Mesodermal cell (in vitro differentiated cells): ENCODE data around the gene RPEL1. TPM values are rescaled to one million over a fixed set of nuclear protein-coding genes. Genes with fewer than 3 reads are reported as not detected.
"Not testable (repeated sequence)": the region's sequence is repeated elsewhere in the genome, so short reads cannot be mapped to it uniquely, and the experiment has no call there.

ENCODE experiments used
- H3K27ac ChIP-seq: 2 replicates; pipeline ENCODE4 v1.7.0; 2013; ENCODE audit warnings: mild to moderate bottlenecking, low read depth, low read length, moderate library complexity; ENCODE audit not compliant: severe bottlenecking
- H3K36me3 ChIP-seq: 2 replicates; pipeline ENCODE4 v1.7.1; 2013; ENCODE audit warnings: mild to moderate bottlenecking, low read length, moderate library complexity; ENCODE audit not compliant: control insufficient read depth, insufficient read depth
- H3K4me1 ChIP-seq: one replicate; pipeline ENCODE4 v1.7.1; 2013; ENCODE audit warnings: mild to moderate bottlenecking, low read length; ENCODE audit not compliant: insufficient read depth, control insufficient read depth, poor library complexity, severe bottlenecking
- H3K4me3 ChIP-seq: 2 replicates; pipeline ENCODE4 v1.7.0; 2013; ENCODE audit warnings: low read length, control low read depth, mild to moderate bottlenecking; ENCODE audit not compliant: insufficient read depth, poor library complexity, severe bottlenecking; ENCODE audit errors: extremely low read depth
- H3K9me3 ChIP-seq: 2 replicates; pipeline ENCODE4 v1.7.1; 2013; ENCODE audit warnings: mild to moderate bottlenecking, low read length, moderate library complexity; ENCODE audit not compliant: control insufficient read depth
- WGBS, 2 experiments: methylation state at CpG; one replicate each; pipeline ENCODE4 v1.1.5; 2013; ENCODE audit warnings: missing lambda C conversion rate in 2 of 2; ENCODE audit not compliant: insufficient coverage in 2 of 2; 5-methylcytosine and 5-hydroxymethylcytosine counted together
- polyA plus RNA-seq, 2 experiments: library from polyadenylated mRNA; stranded (reverse); fragments of 50-300 nt; gene quantifications; one replicate each; pipeline ENCODE4 v1.2.3, GENCODE V29; 2013

The RPEL1 gene
- not detected for polyA plus RNA-seq (2013, experiment 1 of 2)
- not detected for polyA plus RNA-seq (2013, experiment 2 of 2)

DNA sequence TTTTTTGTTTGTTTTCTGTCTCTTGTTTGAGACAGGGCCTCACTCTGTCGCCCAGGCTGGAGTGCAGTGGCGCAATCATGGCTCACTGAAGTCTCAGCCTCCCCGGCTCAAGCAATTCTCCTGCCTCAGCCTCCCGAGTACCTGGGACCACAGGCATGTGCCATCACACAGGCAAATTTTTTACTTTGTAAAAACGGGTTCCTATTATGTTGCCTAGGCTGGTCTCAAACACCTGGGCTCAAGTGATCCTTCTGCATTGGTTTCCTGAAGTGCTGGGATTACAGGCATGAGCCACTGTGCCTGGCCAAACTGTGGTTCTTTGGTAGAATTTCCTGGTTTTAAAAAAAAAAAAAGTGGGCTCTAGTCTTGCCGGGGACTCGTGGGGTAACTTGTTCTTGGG is at the start of gene RPEL1:
Gene RPEL1 (plus strand): TSS at position 301 of the 400 bp plus-strand sequence. CDS start 110 bp downstream, outside the sequence.
- H3K4me3 ChIP-seq, H3K9me3 ChIP-seq, H3K27ac ChIP-seq, H3K36me3 ChIP-seq: not testable (repeated sequence)
- WGBS, 2 experiments, result 88 to 95% methylated on average over 5 to 6 of the region's 7 CpGs
- H3K4me1 ChIP-seq, result peaks cover 13% of the 10 kb centered on the region

DNA sequence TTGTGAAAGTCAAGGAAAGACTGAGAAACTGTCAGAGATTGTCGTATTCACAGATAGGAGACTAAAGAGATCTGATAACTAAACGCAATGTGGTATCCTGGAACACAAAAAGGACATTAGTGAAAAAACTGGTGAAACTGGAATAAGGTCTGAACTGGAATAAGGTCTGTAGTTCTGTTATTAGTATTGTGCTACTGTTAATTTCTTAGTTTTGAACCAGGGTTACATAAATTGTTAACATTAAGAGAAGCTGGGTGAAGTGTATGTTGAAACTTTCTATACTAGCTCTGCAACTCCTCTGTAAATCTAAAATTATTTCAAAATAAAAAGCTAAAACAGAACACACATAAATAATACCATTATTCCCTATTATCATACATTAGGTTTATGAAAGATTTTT is 49.2 kb upstream of the RPEL1 start:
- WGBS, 2 experiments, result 93% methylated on average over 2 of the region's 2 CpGs
- Histone ChIP-seq H3K4me1 (peaks cover 12% of the 10 kb centered on the region), H3K4me3 (no peak overlapping the region), H3K9me3 (no peaks in the 10 kb centered on the region), H3K27ac (no peak overlapping the region), H3K36me3 (peaks cover 2% of the 10 kb centered on the region)

DNA sequence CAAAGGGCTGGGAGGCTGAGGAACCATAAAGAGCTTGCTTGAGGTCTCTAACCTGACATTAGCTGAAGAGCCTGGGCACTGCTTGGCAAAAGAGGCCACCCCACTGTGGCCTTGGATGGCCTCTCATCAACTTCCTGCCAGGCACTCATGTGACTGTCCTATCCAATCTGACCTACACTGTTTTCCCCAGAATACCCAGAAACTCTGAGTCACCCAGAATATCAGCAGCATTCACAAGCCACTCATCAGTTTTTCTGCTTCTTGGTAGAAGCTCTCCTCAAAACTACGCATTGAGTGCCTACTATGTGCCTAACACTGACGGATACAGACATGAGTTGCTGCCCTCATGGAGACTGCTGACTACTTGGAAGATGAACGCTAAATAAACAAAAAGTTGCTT is 48.5 kb upstream of the RPEL1 start:
- Histone ChIP-seq H3K4me1 (peaks cover 12% of the 10 kb centered on the region), H3K4me3 (no peak overlapping the region), H3K9me3 (no peaks in the 10 kb centered on the region), H3K27ac (peak overlapping the region; percentile 55), H3K36me3 (no peaks in the 10 kb centered on the region)
- WGBS, 2 experiments, result 80 to 94% methylated on average over 3 of the region's 3 CpGs

DNA sequence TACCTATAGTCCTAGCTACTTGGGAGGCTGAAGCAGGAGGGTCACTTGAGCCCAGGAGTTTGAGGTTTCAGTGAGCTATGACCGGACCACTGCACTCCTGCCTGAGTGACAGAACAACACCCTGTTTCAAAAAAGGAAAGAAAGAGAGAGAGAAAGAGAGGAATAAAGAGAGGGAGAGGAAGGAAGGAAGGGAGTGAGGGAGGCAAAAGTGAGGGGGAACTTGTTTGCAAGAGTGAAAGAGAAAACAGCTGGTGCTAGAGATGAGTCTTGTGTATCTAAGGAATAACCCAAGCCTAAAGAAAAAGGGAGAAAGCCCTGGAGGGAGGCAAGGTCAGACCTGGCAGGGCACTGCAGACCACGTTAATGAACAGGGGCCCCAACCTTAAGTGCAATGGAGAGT is 47.8 kb upstream of the RPEL1 start:
- no peaks in the 10 kb centered on the region for H3K36me3 ChIP-seq
- H3K9me3 ChIP-seq, result no peaks in the 10 kb centered on the region
- no peak overlapping the region for H3K27ac ChIP-seq
- WGBS, 2 experiments, result 81 to 88% methylated on average over 2 of the region's 2 CpGs
- H3K4me1 ChIP-seq, result peaks cover 12% of the 10 kb centered on the region
- no peak overlapping the region for H3K4me3 ChIP-seq

DNA sequence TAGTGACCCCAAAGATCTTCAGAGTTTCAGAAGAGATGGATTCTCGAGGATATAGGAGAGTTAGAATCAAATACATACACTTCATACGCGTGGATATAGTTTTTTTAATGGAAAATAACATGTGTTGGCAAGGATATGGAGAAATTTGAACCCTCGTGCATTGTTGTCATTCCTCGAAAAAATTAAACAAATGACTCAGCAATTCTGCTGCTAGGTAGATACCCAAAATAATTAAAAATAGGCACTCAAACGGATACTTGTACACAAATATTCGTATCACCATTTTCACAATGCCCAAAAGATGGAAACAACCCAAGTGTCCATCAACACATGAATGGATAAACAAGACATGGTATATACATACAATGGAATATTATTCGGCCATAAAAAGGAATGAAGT is 47.0 kb upstream of the RPEL1 start:
- no peaks in the 10 kb centered on the region for H3K36me3 ChIP-seq
- no peak overlapping the region for H3K27ac ChIP-seq
- 100% methylated on average over 2 to 4 of the region's 8 CpGs for WGBS, 2 experiments
- H3K9me3 ChIP-seq, result no peaks in the 10 kb centered on the region
- H3K4me1 ChIP-seq, result peaks cover 8% of the 10 kb centered on the region
- H3K4me3 ChIP-seq, result no peak overlapping the region

DNA sequence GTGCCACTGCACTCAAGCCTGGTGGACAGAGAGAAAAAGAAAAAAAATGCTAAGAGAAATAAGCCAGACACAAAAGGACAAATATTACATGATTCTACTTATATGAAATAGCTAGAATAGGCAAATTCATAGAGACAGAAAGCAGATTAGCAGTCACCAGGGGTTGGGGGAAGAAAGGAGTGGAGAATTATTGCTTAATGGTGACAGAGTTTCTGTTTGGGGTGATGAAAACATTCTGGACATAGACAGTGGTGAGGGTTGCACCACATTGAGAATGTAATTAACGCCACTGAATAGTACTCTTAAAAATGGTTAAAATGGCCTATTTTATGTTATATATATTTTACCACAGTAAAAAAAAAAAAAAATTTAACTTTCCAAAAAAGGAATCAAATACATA is 46.2 kb upstream of the RPEL1 start:
- no peak overlapping the region for H3K4me3 ChIP-seq
- H3K4me1 ChIP-seq, result peaks cover 7% of the 10 kb centered on the region
- H3K9me3 ChIP-seq, result no peaks in the 10 kb centered on the region
- no peak overlapping the region for H3K27ac ChIP-seq
- no CpG with 5 or more reads among the region's 1 CpG for WGBS, 2 experiments
- no peaks in the 10 kb centered on the region for H3K36me3 ChIP-seq

DNA sequence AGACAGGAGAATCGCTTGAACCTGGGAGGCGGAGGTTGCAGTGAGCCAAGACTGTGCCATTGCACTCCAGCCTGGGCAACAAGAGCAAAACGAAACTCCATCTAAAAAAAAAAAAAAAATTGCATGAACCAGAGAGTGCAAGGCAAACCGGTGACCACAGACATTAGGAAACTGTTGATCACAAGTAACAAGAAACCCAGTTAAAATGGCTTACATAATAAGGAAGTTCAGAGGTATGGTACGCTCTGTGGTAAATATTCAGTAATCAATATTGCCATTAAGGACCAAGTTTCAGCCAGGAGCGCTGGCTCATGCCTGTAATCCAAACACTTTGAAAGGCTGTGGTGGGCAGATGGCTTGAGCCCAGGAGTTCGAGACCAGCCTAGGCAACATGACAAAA is 43.4 kb upstream of the RPEL1 start:
- WGBS, 2 experiments, result 94 to 98% methylated on average over 6 of the region's 7 CpGs
- Histone ChIP-seq H3K36me3 (no peaks in the 10 kb centered on the region), H3K4me1 (peaks cover 18% of the 10 kb centered on the region), H3K9me3 (no peaks in the 10 kb centered on the region), H3K27ac (no peak overlapping the region), H3K4me3 (no peak overlapping the region)

- no peak overlapping the region for H3K4me3 ChIP-seq
- H3K4me1 ChIP-seq, result peaks cover 12% of the 10 kb centered on the region
- WGBS, 2 experiments, result 95 to 96% methylated on average over 2 of the region's 3 CpGs
- H3K27ac ChIP-seq, result no peak overlapping the region
- no peaks in the 10 kb centered on the region for H3K36me3 ChIP-seq
- H3K9me3 ChIP-seq, result no peaks in the 10 kb centered on the region
These were observed 42.2 kb upstream of the RPEL1 start for GRCh38 chr10:103203466-103203865.

DNA sequence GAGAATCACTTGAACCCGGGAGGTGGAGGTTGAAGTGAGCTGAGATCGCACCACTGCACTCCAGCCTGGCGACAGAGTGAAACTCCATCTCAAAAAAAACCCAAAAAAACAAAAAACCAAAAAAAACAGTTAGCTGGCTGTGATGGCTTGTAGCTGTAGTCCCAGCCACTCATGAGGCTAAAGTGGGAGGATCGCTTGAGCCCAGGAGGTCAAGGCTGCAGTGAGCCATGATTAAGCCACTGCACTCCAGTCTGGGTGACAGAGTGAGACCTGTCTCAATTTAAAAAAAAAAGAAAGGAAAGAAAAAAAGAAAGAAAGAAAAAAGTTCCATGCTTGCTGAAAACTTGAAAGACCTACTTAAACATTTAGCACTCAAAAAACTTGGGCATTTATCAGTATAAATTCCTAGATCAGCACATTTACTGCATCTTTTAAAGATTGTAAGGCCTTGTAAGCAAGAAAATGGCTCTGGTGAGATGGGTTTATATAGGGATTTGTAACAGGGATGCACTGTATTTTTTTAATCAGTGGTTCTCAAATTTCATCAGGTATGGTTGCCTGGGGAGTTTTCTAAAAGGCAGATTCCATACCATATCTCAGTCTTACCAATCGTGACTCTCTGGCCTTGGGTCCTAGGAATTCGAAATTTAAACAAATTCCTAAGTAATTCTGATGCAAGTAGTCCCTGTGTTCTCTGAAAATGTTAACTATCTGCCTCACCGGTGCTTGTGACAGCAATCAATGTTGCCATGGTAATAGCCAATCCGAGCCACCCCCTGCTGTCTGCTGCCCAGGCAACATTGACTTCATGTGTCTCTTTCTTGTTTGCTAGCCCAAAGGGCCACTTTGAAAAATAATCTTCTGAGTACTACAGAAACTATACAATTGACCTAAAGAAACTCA is 41.1 kb upstream of the RPEL1 start:
- Histone ChIP-seq H3K4me3 (no peak overlapping the region), H3K4me1 (peaks cover 12% of the 10 kb centered on the region), H3K36me3 (no peaks in the 10 kb centered on the region), H3K27ac (peak overlapping the region; percentile 7), H3K9me3 (no peaks in the 10 kb centered on the region)
- 36 to 38% methylated on average over 5 of the region's 8 CpGs for WGBS, 2 experiments

- 38 to 67% methylated on average over 1 to 3 of the region's 4 CpGs for WGBS, 2 experiments
- H3K27ac ChIP-seq, result peak overlapping the region; percentile 7
- H3K4me3 ChIP-seq, result not testable (repeated sequence)
These were observed 40.3 kb upstream of the RPEL1 start for GRCh38 chr10:103205401-103205800.

DNA sequence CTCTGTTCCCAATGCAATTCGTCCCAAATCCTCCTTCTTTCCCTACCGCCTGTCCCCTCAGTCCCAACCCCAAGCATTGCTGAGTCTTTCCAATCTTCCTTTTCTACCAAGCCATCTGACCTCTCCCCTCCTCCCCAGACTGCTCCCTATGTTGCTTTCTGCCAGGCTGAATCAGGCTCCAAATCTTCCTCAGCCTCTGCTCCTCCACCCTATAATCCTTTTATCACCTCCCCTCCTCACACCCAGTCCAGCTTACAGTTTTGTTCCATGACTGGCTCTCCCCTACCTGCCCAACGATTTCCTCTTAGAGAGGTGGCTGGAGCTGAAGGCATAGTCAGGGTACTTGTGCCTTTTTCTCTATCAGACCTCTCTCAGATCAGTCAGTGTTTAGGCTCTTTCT is 39.0 kb upstream of the RPEL1 start:
- not testable (repeated sequence) for H3K27ac ChIP-seq, H3K9me3 ChIP-seq, H3K4me3 ChIP-seq, H3K36me3 ChIP-seq
- WGBS, 2 experiments, result 78 to 100% methylated on average over 2 of the region's 3 CpGs
- peaks cover 12% of the 10 kb centered on the region for H3K4me1 ChIP-seq

More at GRCh38 chr10:103205401-103205800, 40.3 kb upstream of the RPEL1 start:
- not testable (repeated sequence) for H3K9me3 ChIP-seq, H3K36me3 ChIP-seq
- peaks cover 12% of the 10 kb centered on the region for H3K4me1 ChIP-seq
